ENCODE results near the gene LIMA1. TPM values are rescaled to one million over a fixed set of nuclear protein-coding genes. Genes with fewer than 3 reads are reported as not detected.

The LIMA1 gene
- total RNA-seq, 1 donor from 2014 or later: 98.2 TPM

GRCh38 chr12:50147281-50147680 is 136.0 kb downstream of the LIMA1 start:
- FAIRE-seq (no peak), DNase-seq (ENCODE audit: low read depth) (no peak)
- Histone ChIP-seq H3K4me3 (ENCODE audit: low read depth, low read length) (no peak overlapping the region), H3K36me3 (ENCODE audit: control insufficient read depth, insufficient read depth, low read length) (peaks cover 4% of the 10 kb centered on the region), H3K27me3 (ENCODE audit: control insufficient read depth, insufficient read depth, low read length) (no peaks in the 10 kb centered on the region)
- no peak for TF ChIP-seq CTCF (IDR thresholded peaks at IDR 0.05; ENCODE audit: insufficient read depth, low read length, severe bottlenecking)

- FAIRE-seq: no peak
- TF ChIP-seq CTCF (IDR thresholded peaks at IDR 0.05; ENCODE audit: insufficient read depth, low read length, severe bottlenecking): no peak
- no peak overlapping the region for H3K4me3 ChIP-seq (ENCODE audit: low read depth, low read length)
Measured at GRCh38 chr12:50145439-50145838, 137.9 kb downstream of the LIMA1 start.

GRCh38 chr12:50142993-50143392 is 140.3 kb downstream of the LIMA1 start:
- no peak for TF ChIP-seq CTCF (IDR thresholded peaks at IDR 0.05; ENCODE audit: insufficient read depth, low read length, severe bottlenecking)
- no peak for DNase-seq (ENCODE audit: low read depth)
- Histone ChIP-seq H3K36me3 (ENCODE audit: control insufficient read depth, insufficient read depth, low read length) (peaks cover 9% of the 10 kb centered on the region), H3K27me3 (ENCODE audit: control insufficient read depth, insufficient read depth, low read length) (no peaks in the 10 kb centered on the region), H3K4me3 (ENCODE audit: low read depth, low read length) (no peak overlapping the region)
- no peak for FAIRE-seq

More at GRCh38 chr12:50145439-50145838, 137.9 kb downstream of the LIMA1 start:
- Histone ChIP-seq H3K27me3 (ENCODE audit: control insufficient read depth, insufficient read depth, low read length) (no peaks in the 10 kb centered on the region), H3K36me3 (ENCODE audit: control insufficient read depth, insufficient read depth, low read length) (peaks cover 7% of the 10 kb centered on the region)
- DNase-seq (ENCODE audit: low read depth): no peak

GRCh38 chr12:50132505-50133135 is 150.7 kb downstream of the LIMA1 start:
- H3K36me3 ChIP-seq (ENCODE audit: control insufficient read depth, insufficient read depth, low read length): peaks cover 23% of the 10 kb centered on the region
- TF ChIP-seq CTCF (IDR thresholded peaks at IDR 0.05; ENCODE audit: insufficient read depth, low read length, severe bottlenecking): peak; percentile 34
- H3K27me3 ChIP-seq (ENCODE audit: control insufficient read depth, insufficient read depth, low read length): no peaks in the 10 kb centered on the region
- H3K4me3 ChIP-seq (ENCODE audit: low read depth, low read length): no peak overlapping the region
- FAIRE-seq: no peak
- DNase-seq (ENCODE audit: low read depth): peak; percentile 39

- no peak for TF ChIP-seq CTCF (IDR thresholded peaks at IDR 0.05; ENCODE audit: insufficient read depth, low read length, severe bottlenecking)
- Histone ChIP-seq H3K36me3 (ENCODE audit: control insufficient read depth, insufficient read depth, low read length) (peaks cover 13% of the 10 kb centered on the region), H3K27me3 (ENCODE audit: control insufficient read depth, insufficient read depth, low read length) (no peaks in the 10 kb centered on the region), H3K4me3 (ENCODE audit: low read depth, low read length) (no peak overlapping the region)
- no peak for DNase-seq (ENCODE audit: low read depth)
- FAIRE-seq: no peak
Measured at GRCh38 chr12:50129290-50129689, 154.0 kb downstream of the LIMA1 start.

- DNase-seq (ENCODE audit: low read depth): peak; percentile 39
- no peak for FAIRE-seq
- Histone ChIP-seq H3K36me3 (ENCODE audit: control insufficient read depth, insufficient read depth, low read length) (peaks cover 12% of the 10 kb centered on the region), H3K4me3 (ENCODE audit: low read depth, low read length) (no peak overlapping the region), H3K27me3 (ENCODE audit: control insufficient read depth, insufficient read depth, low read length) (no peaks in the 10 kb centered on the region)
- TF ChIP-seq CTCF (IDR thresholded peaks at IDR 0.05; ENCODE audit: insufficient read depth, low read length, severe bottlenecking): no peak
Measured at GRCh38 chr12:50127546-50127945, 155.8 kb downstream of the LIMA1 start.

All from bronchial epithelial cell (primary cell).